Endothelial cell of umbilical vein (primary cell): ENCODE data around the gene GUCA2B. TPM values are rescaled to one million over a fixed set of nuclear protein-coding genes. Genes with fewer than 3 reads are reported as not detected.

Source experiments
- Bru-seq: library from RNA; stranded (reverse); fragments of 400-500 nt; gene quantifications from one replicate; lab custom pipeline; 2021; lab: Mats Ljungman, UMichigan
- BruChase-seq, 2 experiments: library from RNA; stranded (reverse); fragments of 400-500 nt; gene quantifications; one replicate each; lab custom pipeline; 2021; lab: Mats Ljungman, UMichigan
- BruUV-seq: library from RNA; stranded (reverse); fragments of 400-500 nt; replicated peaks from 2 replicates; lab custom pipeline; 2021; lab: Mats Ljungman, UMichigan
- CTCF ChIA-PET: fragments of 300-600, 350-600 bp; sonication (Branson Sonifier 250); formaldehyde crosslinking; loops from one replicate; lab custom pipeline; 2021; ENCODE audit warnings: antibody characterized with exemption, inconsistent platforms; lab: Charles Lee
- POLR2A ChIA-PET: fragments of 300-600, 350-600 bp; sonication (Branson Sonifier 250); formaldehyde crosslinking; loops from one replicate; lab custom pipeline; 2021; ENCODE audit warnings: antibody characterized with exemption, inconsistent platforms; lab: Charles Lee
- DNase-seq: peaks from one replicate; pipeline ENCODE4 v3.0.0-alpha.2; 2011; ENCODE audit warnings: low read depth, low spot score
- FAIRE-seq: peaks from 2 replicates; lab custom pipeline; 2011; peaks lifted over from hg19 to GRCh38; lab: Jason Lieb, UNC
- H2AFZ ChIP-seq: 2 replicates; pipeline ENCODE4 v1.6.0; 2012; ENCODE audit warnings: low read depth, low read length, control low read depth, inconsistent platforms
- H3K27ac ChIP-seq: 2 replicates; pipeline ENCODE4 v1.5.1; 2011; ENCODE audit warnings: low read depth, mild to moderate bottlenecking, control low read depth, low read length, moderate library complexity; ENCODE audit not compliant: insufficient read depth
- H3K27me3 ChIP-seq, 2 experiments: 2 replicates each; pipeline versions ENCODE4 v1.6.0 to v1.6.1; 2011; ENCODE audit warnings: low read length in 2 of 2, mixed read lengths in 1 of 2; ENCODE audit not compliant: control insufficient read depth in 2 of 2, insufficient read depth in 2 of 2
- H3K36me3 ChIP-seq, 2 experiments: 2 replicates in 1 of 2; 3 replicates in 1 of 2; pipeline ENCODE4 v1.5.1; 2011; ENCODE audit warnings: low read length in 2 of 2, mild to moderate bottlenecking in 1 of 2, moderate library complexity in 1 of 2; ENCODE audit not compliant: control insufficient read depth in 2 of 2, insufficient read depth in 2 of 2; ENCODE audit errors: extremely low read depth in 1 of 2
- H3K4me1 ChIP-seq: 3 replicates; pipeline ENCODE4 v1.5.1; 2011; ENCODE audit warnings: mild to moderate bottlenecking, low read length; ENCODE audit not compliant: control insufficient read depth, insufficient read depth; ENCODE audit errors: extremely low read depth
- H3K4me2 ChIP-seq: 2 replicates; pipeline ENCODE4 v1.6.1; 2011; ENCODE audit warnings: low read length, control low read depth, mixed read lengths; ENCODE audit not compliant: insufficient read depth
- H3K4me3 ChIP-seq, 3 experiments: fragments of 200-600 bp in 1 of 3; sonication (generic), shearing (Covaris generic) in 1 of 3; replicated peaks in 1 of 3; 2 replicates each; pipeline ENCODE4 v1.5.1; 2011 to 2016; ENCODE audit warnings: control low read depth in 3 of 3, low read length in 3 of 3, mild to moderate bottlenecking in 2 of 3, inconsistent platforms in 1 of 3, low read depth in 1 of 3, moderate library complexity in 1 of 3; ENCODE audit not compliant: insufficient read depth in 1 of 3
- H3K79me2 ChIP-seq: 2 replicates; pipeline ENCODE4 v1.6.0; 2012; ENCODE audit warnings: low read length, inconsistent platforms; ENCODE audit not compliant: control insufficient read depth, insufficient read depth
- H3K9ac ChIP-seq: replicated peaks from 2 replicates; pipeline ENCODE3; 2011; ENCODE audit warnings: low read length, control low read depth; ENCODE audit not compliant: insufficient read depth; ENCODE audit errors: extremely low read depth
- H3K9me1 ChIP-seq: replicated peaks from 3 replicates; pipeline ENCODE4 v1.6.0; 2011; ENCODE audit warnings: mild to moderate bottlenecking, low read length; ENCODE audit not compliant: control insufficient read depth, insufficient read depth; ENCODE audit errors: extremely low read depth
- H3K9me3 ChIP-seq: replicated peaks from 2 replicates; pipeline ENCODE4 v1.5.1; 2012; ENCODE audit warnings: low read length, inconsistent platforms; ENCODE audit not compliant: control insufficient read depth, insufficient read depth
- H4K20me1 ChIP-seq: replicated peaks from 2 replicates; pipeline ENCODE3; 2011; ENCODE audit warnings: mild to moderate bottlenecking, low read length; ENCODE audit not compliant: control insufficient read depth, insufficient read depth; ENCODE audit errors: extremely low read depth
- EZH2 ChIP-seq: IDR thresholded peaks from 2 replicates; pipeline ENCODE4 v1.6.1; 2012; ENCODE audit warnings: borderline replicate concordance, low read depth, mild to moderate bottlenecking, moderate library complexity, low read length, inconsistent platforms; ENCODE audit not compliant: severe bottlenecking
- GATA2 ChIP-seq: IDR thresholded peaks from 2 replicates; pipeline ENCODE4 v1.7.0; 2011; ENCODE audit warnings: low read depth, mild to moderate bottlenecking, moderate library complexity, mixed read lengths, low read length; ENCODE audit not compliant: insufficient read length, insufficient read depth
- JUN ChIP-seq: IDR thresholded peaks from 2 replicates; pipeline ENCODE4 v1.6.1; 2011; ENCODE audit warnings: borderline replicate concordance, low read depth; ENCODE audit not compliant: insufficient read length, insufficient read depth
- POLR2AphosphoS5 ChIP-seq: IDR thresholded peaks from 2 replicates; pipeline ENCODE4 v1.6.1; 2012; ENCODE audit warnings: low read depth, mild to moderate bottlenecking, control low read depth, low read length, moderate library complexity; ENCODE audit not compliant: insufficient read depth
- dilution Hi-C: fragments of 300-500 bp; cut with MboI; formaldehyde crosslinking; loops from one replicate; pipeline ENCODE4 v1.15.0; 2019; ENCODE audit warnings: low sequenced_read_pairs; ENCODE audit not compliant: extremely low pct_ligation_motif_present
- intact Hi-C: fragments of 100-400 bp; cut with micrococcal nuclease; formaldehyde crosslinking; loops from one replicate; pipeline ENCODE4 v1.10.0; 2022
- long read RNA-seq: library from polyadenylated mRNA; stranded (forward); transcript quantifications from one replicate; pipeline ENCODE4 v2.0.0, GENCODE V29; 2021
- polyA minus RNA-seq, 3 experiments: library from RNA; depleted of rRNA, polyadenylated mRNA; stranded (reverse); fragments of >200 nt; gene quantifications; 1 replicate in 1 of 3; 2 replicates in 2 of 3; pipeline ENCODE4 v1.2.3, GENCODE V29; 2011
- polyA plus RNA-seq, 4 experiments: library from polyadenylated mRNA; depleted of rRNA in 3 of 4; stranded (reverse) in 3 of 4; unstranded in 1 of 4; fragments of >200 nt; gene quantifications; 2 replicates each; pipeline versions ENCODE4 v1.2.1 to v1.2.3, GENCODE V29; 2011 to 2012; ENCODE audit warnings: missing spikeins in 1 of 4
- total RNA-seq: library from RNA; stranded (reverse); gene quantifications from 2 replicates; pipeline ENCODE4 v1.2.3, GENCODE V29; 2021
- TF ChIP-seq, protein P1 (sequence below): IDR thresholded peaks from 2 replicates; pipeline ENCODE4 v1.6.1; 2011; ENCODE audit not compliant: insufficient read depth, insufficient read length
- TF ChIP-seq, protein P2 (sequence below), 2 donors: IDR thresholded peaks; 1 replicate in 1 of 2; 2 replicates in 1 of 2; pipeline ENCODE4 v1.5.1; 2011; ENCODE audit warnings: low read length in 2 of 2, mild to moderate bottlenecking in 2 of 2, moderate library complexity in 2 of 2, control low read depth in 1 of 2, inconsistent platforms in 1 of 2, low read depth in 1 of 2; ENCODE audit not compliant: insufficient read depth in 1 of 2; ENCODE audit errors: extremely low read depth in 1 of 2

The GUCA2B gene
- total RNA-seq: not detected in 2 replicates
- polyA plus RNA-seq: not detected in 2 replicates
- polyA plus RNA-seq (2011; cell fraction: cytosol; rRNA removed): not detected in 2 replicates
- polyA plus RNA-seq (2011; cell fraction: nucleus; rRNA removed): not detected in 2 replicates
- polyA plus RNA-seq (2012): not detected in 2 replicates
- polyA minus RNA-seq: not detected in 2 replicates
- polyA minus RNA-seq (2011; cell fraction: cytosol; rRNA and poly(A)+ RNA removed): not detected
- polyA minus RNA-seq (2011; cell fraction: nucleus; rRNA and poly(A)+ RNA removed): not detected in 2 replicates
- Bru-seq, nascent RNA: not detected
- BruChase-seq, experiment 1, labeled RNA remaining after a 6-hour chase: not detected
- not detected for BruChase-seq, experiment 2, labeled RNA remaining after a 2-hour chase
- long read RNA-seq: 0 reads

DNA sequence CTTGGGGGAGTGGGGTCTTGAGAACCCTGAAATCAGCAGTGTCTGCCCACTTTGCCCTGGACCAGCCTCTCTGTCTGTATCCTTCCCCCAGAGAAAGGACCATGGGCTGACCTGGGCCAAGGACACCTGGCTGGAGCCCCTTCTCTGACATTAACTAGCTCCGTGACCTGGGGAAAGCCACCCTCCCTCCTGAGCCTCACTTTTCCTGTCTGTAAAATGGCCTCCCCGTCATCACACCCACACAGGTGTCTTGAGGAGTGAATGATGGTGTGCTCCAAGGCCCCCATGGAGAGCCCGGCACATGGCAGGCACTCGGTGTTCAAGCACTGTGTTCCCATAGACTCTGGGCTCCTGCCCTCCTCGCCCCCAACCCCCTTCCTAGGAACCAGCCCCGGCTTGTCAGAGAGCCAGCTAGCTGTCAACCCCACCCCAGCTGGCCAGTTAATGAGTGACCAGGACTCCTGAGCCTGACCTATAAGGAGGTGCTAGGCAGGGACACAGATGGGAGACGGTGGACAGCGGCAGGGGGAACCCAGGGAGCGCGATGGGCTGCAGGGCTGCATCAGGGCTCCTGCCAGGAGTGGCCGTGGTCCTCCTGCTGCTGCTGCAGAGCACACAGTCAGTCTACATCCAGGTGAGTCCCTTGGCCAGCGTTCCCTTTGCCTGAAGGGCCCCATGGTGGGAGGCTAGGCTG is at the start of gene GUCA2B:
GUCA2B (plus strand) TSS at position 504 of the 694 bp plus-strand sequence; CDS start at position 545, 41 bp downstream.
- no peak within 1 kb of the TSS for H3K9ac ChIP-seq
- no peak within 1 kb of the TSS for H2AFZ ChIP-seq
- intact Hi-C loops: no loop called here
- H3K79me2 ChIP-seq: no peaks in the 10 kb centered on the region
- peaks cover 2 to 4% of the 10 kb centered on the region in 2 experiments for H3K27me3 ChIP-seq
- no peak within 1 kb of the TSS for H3K27ac ChIP-seq
- no TSS peak for BruUV-seq
- H3K9me1 ChIP-seq: no peaks in the 10 kb centered on the region
- no peak within 1 kb of the TSS for H3K4me3 ChIP-seq
- ChIA-PET POLR2A (no interaction called here), CTCF (no interaction called here)
- TF ChIP-seq GATA2: no peak
- TF ChIP-seq, protein P1, sequence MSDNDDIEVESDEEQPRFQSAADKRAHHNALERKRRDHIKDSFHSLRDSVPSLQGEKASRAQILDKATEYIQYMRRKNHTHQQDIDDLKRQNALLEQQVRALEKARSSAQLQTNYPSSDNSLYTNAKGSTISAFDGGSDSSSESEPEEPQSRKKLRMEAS: no peak
- TF ChIP-seq EZH2: no peak
- no peak for TF ChIP-seq POLR2AphosphoS5
- no peak for TF ChIP-seq JUN
- TF ChIP-seq, protein P2, sequence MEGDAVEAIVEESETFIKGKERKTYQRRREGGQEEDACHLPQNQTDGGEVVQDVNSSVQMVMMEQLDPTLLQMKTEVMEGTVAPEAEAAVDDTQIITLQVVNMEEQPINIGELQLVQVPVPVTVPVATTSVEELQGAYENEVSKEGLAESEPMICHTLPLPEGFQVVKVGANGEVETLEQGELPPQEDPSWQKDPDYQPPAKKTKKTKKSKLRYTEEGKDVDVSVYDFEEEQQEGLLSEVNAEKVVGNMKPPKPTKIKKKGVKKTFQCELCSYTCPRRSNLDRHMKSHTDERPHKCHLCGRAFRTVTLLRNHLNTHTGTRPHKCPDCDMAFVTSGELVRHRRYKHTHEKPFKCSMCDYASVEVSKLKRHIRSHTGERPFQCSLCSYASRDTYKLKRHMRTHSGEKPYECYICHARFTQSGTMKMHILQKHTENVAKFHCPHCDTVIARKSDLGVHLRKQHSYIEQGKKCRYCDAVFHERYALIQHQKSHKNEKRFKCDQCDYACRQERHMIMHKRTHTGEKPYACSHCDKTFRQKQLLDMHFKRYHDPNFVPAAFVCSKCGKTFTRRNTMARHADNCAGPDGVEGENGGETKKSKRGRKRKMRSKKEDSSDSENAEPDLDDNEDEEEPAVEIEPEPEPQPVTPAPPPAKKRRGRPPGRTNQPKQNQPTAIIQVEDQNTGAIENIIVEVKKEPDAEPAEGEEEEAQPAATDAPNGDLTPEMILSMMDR (IDR thresholded peaks at IDR 0.05; ENCODE audit: extremely low read depth in 1 of 2, insufficient read depth in 1 of 2, low read depth in 1 of 2, low read length in 2 of 2): no peak
- no peaks in the 10 kb centered on the region for H3K4me1 ChIP-seq
- no peaks in the 10 kb centered on the region for H4K20me1 ChIP-seq
- no peaks in the 10 kb centered on the region for H3K9me3 ChIP-seq
- FAIRE-seq (no peak), DNase-seq (no peak)
- dilution Hi-C loops: no loop called here
- no peaks in the 10 kb centered on the region for H3K36me3 ChIP-seq
- no peak within 1 kb of the TSS for H3K4me2 ChIP-seq
